H1 (cell line): ENCODE measurements around the gene TBRG4. TPM values are rescaled to one million over a fixed set of nuclear protein-coding genes. Genes with fewer than 3 reads are reported as not detected.

Experiments
- CTCF ChIA-PET: fragments of 300-600 bp; sonication (Branson Sonifier 250); formaldehyde crosslinking; loops from one replicate; lab custom pipeline; 2021; ENCODE audit not compliant: partially characterized antibody; lab: Charles Lee
- POLR2A ChIA-PET: fragments of 300-600 bp; sonication (Branson Sonifier 250); formaldehyde crosslinking; loops from one replicate; lab custom pipeline; 2021; ENCODE audit warnings: inconsistent platforms; ENCODE audit not compliant: partially characterized antibody; lab: Charles Lee
- DNase-seq, 2 experiments: peaks; one replicate each; pipeline versions ENCODE4 v3.0.0 to v3.0.0-alpha.2; 2010 to 2022; ENCODE audit warnings: low spot score in 2 of 2, low read depth in 1 of 2, mixed read lengths in 1 of 2
- FAIRE-seq: peaks from 2 replicates; lab custom pipeline; 2011; peaks lifted over from hg19 to GRCh38; lab: Jason Lieb, UNC
- H2AFZ ChIP-seq: 2 replicates; pipeline ENCODE4 v1.8.1; 2012; ENCODE audit warnings: low read length, inconsistent platforms
- H2AK5ac ChIP-seq: 2 replicates; pipeline ENCODE4 v1.6.1; 2013; ENCODE audit warnings: low read depth, low read length
- H2BK120ac ChIP-seq: replicated peaks from 2 replicates; pipeline ENCODE3; 2013; ENCODE audit warnings: low read depth, low read length, inconsistent platforms
- H2BK12ac ChIP-seq: 2 replicates; pipeline ENCODE4 v1.6.1; 2013; ENCODE audit warnings: low read depth, low read length
- H2BK15ac ChIP-seq: 2 replicates; pipeline ENCODE4 v1.6.1; 2013; ENCODE audit warnings: low read length
- H2BK20ac ChIP-seq: 2 replicates; pipeline ENCODE4 v1.6.1; 2013; ENCODE audit warnings: low read length
- H2BK5ac ChIP-seq: 2 replicates; pipeline ENCODE4 v1.6.1; 2013; ENCODE audit warnings: low read depth, low read length
- H3K14ac ChIP-seq: 2 replicates; pipeline ENCODE4 v1.6.1; 2013; ENCODE audit warnings: inconsistent platforms; ENCODE audit not compliant: insufficient read length
- H3K18ac ChIP-seq: 2 replicates; pipeline ENCODE4 v1.6.1; 2013; ENCODE audit warnings: low read length; ENCODE audit errors: extremely low read depth
- H3K23ac ChIP-seq: 2 replicates; pipeline ENCODE4 v1.6.1; 2013; ENCODE audit warnings: inconsistent platforms; ENCODE audit not compliant: insufficient read length
- H3K23me2 ChIP-seq: 2 replicates; pipeline ENCODE4 v1.6.1; 2013; ENCODE audit warnings: low read depth, low read length
- H3K27ac ChIP-seq: 2 replicates; pipeline ENCODE4 v1.6.1; 2011; ENCODE audit warnings: low read depth, low read length, inconsistent platforms
- H3K27me3 ChIP-seq, 4 experiments: replicated peaks in 1 of 4; 1 replicate in 1 of 4; 2 replicates in 3 of 4; pipeline versions ENCODE4 v1.6.1 to v1.8.1; 2011 to 2013; ENCODE audit warnings: low read length in 3 of 4, mild to moderate bottlenecking in 3 of 4, inconsistent platforms in 2 of 4, mixed read lengths in 2 of 4, moderate library complexity in 1 of 4; ENCODE audit not compliant: control insufficient read depth in 3 of 4, insufficient read depth in 3 of 4; ENCODE audit errors: extremely low read depth in 1 of 4
- H3K36me3 ChIP-seq, 4 experiments: 2 replicates each; pipeline versions ENCODE4 v1.6.1 to v1.8.1; 2011 to 2013; ENCODE audit warnings: mild to moderate bottlenecking in 4 of 4, low read length in 3 of 4, moderate library complexity in 2 of 4, control low read depth in 1 of 4, inconsistent platforms in 1 of 4; ENCODE audit not compliant: insufficient read depth in 4 of 4, control insufficient read depth in 2 of 4
- H3K4ac ChIP-seq: replicated peaks from 2 replicates; pipeline ENCODE3; 2013; ENCODE audit warnings: low read length, low read depth, mixed read lengths, inconsistent platforms; ENCODE audit not compliant: insufficient read length
- H3K4me1 ChIP-seq, 4 experiments: replicated peaks in 1 of 4; 1 replicate in 1 of 4; 2 replicates in 3 of 4; pipeline versions ENCODE4 v1.6.1 to v1.8.1; 2011 to 2013; ENCODE audit warnings: low read length in 3 of 4, inconsistent platforms in 2 of 4, mixed read lengths in 1 of 4; ENCODE audit not compliant: insufficient read depth in 4 of 4, control insufficient read depth in 3 of 4
- H3K4me2 ChIP-seq, 2 experiments: 2 replicates each; pipeline versions ENCODE4 v1.6.1 to v1.8.1; 2011 to 2013; ENCODE audit warnings: low read depth in 2 of 2, low read length in 2 of 2, control low read depth in 1 of 2, inconsistent platforms in 1 of 2, mild to moderate bottlenecking in 1 of 2; ENCODE audit not compliant: insufficient read depth in 1 of 2
- H3K4me3 ChIP-seq, 4 experiments: fragments of 200-600, 300-600 bp in 1 of 4; sonication (generic), shearing (Covaris generic), sonication (Bioruptor Twin) in 1 of 4; 2 replicates each; pipeline versions ENCODE4 v1.5.1 to v1.8.1; 2011 to 2016; ENCODE audit warnings: low read length in 4 of 4, low read depth in 3 of 4, control low read depth in 2 of 4, inconsistent platforms in 2 of 4, mild to moderate bottlenecking in 2 of 4, mixed read lengths in 1 of 4, moderate library complexity in 1 of 4; ENCODE audit not compliant: insufficient read depth in 2 of 4; ENCODE audit errors: extremely low read depth in 1 of 4
- H3K56ac ChIP-seq: replicated peaks from 2 replicates; pipeline ENCODE3; 2013; ENCODE audit warnings: low read depth, mild to moderate bottlenecking, mixed read lengths, low read length, inconsistent platforms; ENCODE audit not compliant: insufficient read length
- H3K79me1 ChIP-seq: 2 replicates; pipeline ENCODE4 v1.6.1; 2013; ENCODE audit warnings: low read depth, low read length, control low read depth
- H3K79me2 ChIP-seq, 2 experiments: 2 replicates each; pipeline versions ENCODE4 v1.6.1 to v1.8.1; 2012 to 2013; ENCODE audit warnings: low read length in 2 of 2, mild to moderate bottlenecking in 2 of 2, inconsistent platforms in 1 of 2; ENCODE audit not compliant: insufficient read depth in 2 of 2, control insufficient read depth in 1 of 2
- H3K9ac ChIP-seq, 4 experiments: replicated peaks in 1 of 4; 1 replicate in 1 of 4; 2 replicates in 3 of 4; pipeline versions ENCODE4 v1.6.1 to v1.8.1; 2011 to 2013; ENCODE audit warnings: low read depth in 3 of 4, low read length in 3 of 4, control low read depth in 2 of 4, mild to moderate bottlenecking in 2 of 4, moderate library complexity in 2 of 4, inconsistent platforms in 1 of 4; ENCODE audit errors: extremely low read depth in 1 of 4
- H3K9me3 ChIP-seq, 2 experiments: 2 replicates each; pipeline versions ENCODE4 v1.6.1 to v1.8.1; 2012 to 2013; ENCODE audit warnings: mild to moderate bottlenecking in 2 of 2, moderate library complexity in 2 of 2, control low read depth in 1 of 2, inconsistent platforms in 1 of 2, low read depth in 1 of 2, low read length in 1 of 2, mixed read lengths in 1 of 2; ENCODE audit not compliant: insufficient read depth in 2 of 2
- H4K20me1 ChIP-seq, 2 experiments: replicated peaks in 1 of 2; 2 replicates each; pipeline versions ENCODE3 to v1.8.1; 2011 to 2013; ENCODE audit warnings: inconsistent platforms in 2 of 2, low read length in 2 of 2, mild to moderate bottlenecking in 1 of 2; ENCODE audit not compliant: insufficient read depth in 2 of 2, control insufficient read depth in 1 of 2
- H4K5ac ChIP-seq: 2 replicates; pipeline ENCODE4 v1.6.1; 2013; ENCODE audit warnings: low read length, low read depth, mixed read lengths, inconsistent platforms; ENCODE audit not compliant: insufficient read length
- H4K8ac ChIP-seq: 2 replicates; pipeline ENCODE4 v1.8.0; 2013; ENCODE audit warnings: mild to moderate bottlenecking, moderate library complexity, low read length, inconsistent platforms; ENCODE audit not compliant: insufficient read depth; ENCODE audit errors: extremely low read depth
- H4K91ac ChIP-seq: replicated peaks from 2 replicates; pipeline ENCODE3; 2013; ENCODE audit warnings: low read length, mixed read lengths, inconsistent platforms; ENCODE audit not compliant: insufficient read length
- CREB1 ChIP-seq: IDR thresholded peaks from 2 replicates; pipeline ENCODE4 v1.6.1; 2012; ENCODE audit warnings: inconsistent platforms
- EP300 ChIP-seq, 2 experiments: IDR thresholded peaks; 1 replicate in 1 of 2; 2 replicates in 1 of 2; pipeline ENCODE4 v1.6.1; 2011 to 2012; ENCODE audit warnings: low read depth in 2 of 2, low read length in 2 of 2, mild to moderate bottlenecking in 2 of 2, borderline replicate concordance in 1 of 2, inconsistent platforms in 1 of 2, moderate library complexity in 1 of 2
- EZH2 ChIP-seq: fragments of 200-600 bp; sonication (generic); IDR thresholded peaks from 2 replicates; pipeline ENCODE4 v1.7.1; 2012; ENCODE audit warnings: low read depth, mild to moderate bottlenecking, moderate library complexity, low read length, inconsistent platforms; ENCODE audit not compliant: severe bottlenecking
- KDM4A ChIP-seq: IDR thresholded peaks from one replicate; pipeline ENCODE4 v1.7.1; 2012; ENCODE audit warnings: low read depth, mild to moderate bottlenecking, moderate library complexity, low read length, inconsistent platforms; ENCODE audit not compliant: severe bottlenecking
- POLR2A ChIP-seq, 2 experiments: IDR thresholded peaks; 1 replicate in 1 of 2; 2 replicates in 1 of 2; pipeline ENCODE4 v1.6.1; 2011; ENCODE audit warnings: low read depth in 2 of 2, low read length in 2 of 2, mild to moderate bottlenecking in 2 of 2; ENCODE audit errors: control extremely low read depth in 1 of 2
- RBBP5 ChIP-seq: IDR thresholded peaks from 2 replicates; pipeline ENCODE4 v1.7.1; 2012; ENCODE audit warnings: low read depth, mild to moderate bottlenecking, inconsistent platforms, low read length, moderate library complexity, borderline replicate concordance
- SIN3A ChIP-seq, 2 experiments: IDR thresholded peaks in 1 of 2; conservative IDR thresholded peaks in 1 of 2; 2 replicates each; pipeline ENCODE4 v1.6.1; 2011 to 2012; ENCODE audit warnings: low read length in 2 of 2, improper control_type of control experiment in 1 of 2, low read depth in 1 of 2, mild to moderate bottlenecking in 1 of 2
- WGBS, 2 experiments: shearing (Covaris generic) in 1 of 2; methylation state at CpG; one replicate each; pipeline versions ENCODE4 v1.1.6 to v1.1.7; 2013 to 2015; ENCODE audit warnings: low lambda C conversion rate in 2 of 2, mixed read lengths in 2 of 2, inconsistent platforms in 1 of 2, low coverage in 1 of 2, missing lambda C conversion rate in 1 of 2; ENCODE audit not compliant: insufficient replicate concordance in 2 of 2, insufficient coverage in 1 of 2, insufficient read length in 1 of 2; ENCODE audit errors: extremely low coverage in 1 of 2, missing lambda C conversion rate in 1 of 2; 5-methylcytosine and 5-hydroxymethylcytosine counted together
- polyA plus RNA-seq, 7 experiments: library from polyadenylated mRNA; depleted of rRNA in 3 of 7; stranded (reverse) in 5 of 7; unstranded in 2 of 7; fragments of >200 nt in 5 of 7; fragments of 200-250 nt in 2 of 7; gene quantifications; 1 replicate in 5 of 7; 2 replicates in 1 of 7; 4 replicates in 1 of 7; pipeline versions ENCODE4 v1.2.1 to v1.2.3, GENCODE V29; 2011 to 2013; ENCODE audit warnings: missing spikeins in 2 of 7, mixed read lengths in 2 of 7
- total RNA-seq: library from RNA; stranded (reverse); fragmentation: NEBNext Ultra II Directional; extraction: Animal tissue kit (Norgen Biotek cat#: 25700); gene quantifications from 2 replicates; pipeline ENCODE4 v1.2.1, GENCODE V29; 2021

TBRG4 gene
- total and polyA plus RNA-seq, 2 of the 8 experiments (the other 6 are each of a cell fraction or from before 2014, with no cell fraction given) = 110 to 137 TPM

DNA sequence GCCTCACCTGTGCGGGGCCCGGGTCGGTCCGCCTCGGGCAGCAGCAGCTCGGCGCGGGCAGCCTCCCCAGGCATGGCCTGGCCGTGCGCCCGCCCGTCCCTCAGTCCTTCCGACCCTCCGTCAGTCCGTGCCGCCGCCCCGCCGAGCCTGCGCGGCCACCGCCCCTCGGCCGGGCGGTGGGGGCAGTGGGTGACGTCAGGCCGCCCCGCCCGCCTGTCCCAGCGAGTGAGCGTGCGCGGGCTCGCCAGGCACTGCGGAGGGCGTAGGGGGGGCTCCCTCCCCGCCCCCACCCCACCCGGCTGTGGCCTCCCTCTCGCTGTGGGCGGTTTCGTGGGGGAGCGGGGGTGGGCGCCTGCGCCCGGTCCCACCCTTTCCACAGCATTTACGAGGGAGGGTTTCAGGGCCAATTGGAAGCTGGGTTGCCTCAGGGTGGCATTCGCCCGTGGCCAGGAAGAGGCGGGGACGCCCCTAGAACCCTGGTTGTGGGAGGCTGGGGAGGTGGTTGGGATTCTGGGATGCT, 22.6 kb downstream of the TBRG4 start, which contains the start of gene NACAD:
Gene NACAD, minus strand, starts transcription at position 149 of the 520 bp plus-strand sequence. Its CDS starts 75 bp downstream, at position 74.
- 3% methylated on average over 8 of the region's 50 CpGs; no CpG with 5 or more reads in 1 of the 2 experiments for WGBS, 2 experiments
- Histone ChIP-seq H3K18ac (no peak within 1 kb of the TSS; the same call in 1 of the 2 replicates), H2BK15ac (no peak within 1 kb of the TSS), H2BK120ac (no peak within 1 kb of the TSS), H4K91ac (peak within 1 kb of the TSS; percentile 8), H2AFZ (peak within 1 kb of the TSS; percentile 86), H2BK12ac (no peak within 1 kb of the TSS), H3K27ac (no peak within 1 kb of the TSS), H3K27me3 (peaks cover 0 to 15% (median 10%) of the 10 kb centered on the region in 4 experiments; a peak in 5 of 7 replicates), H4K8ac (peak within 1 kb of the TSS; percentile 90), H3K14ac (no peak within 1 kb of the TSS), H2BK20ac (no peak within 1 kb of the TSS), H3K79me1 (no peaks in the 10 kb centered on the region), H3K9ac (peak within 1 kb of the TSS in 1 of 4 experiments; percentile 22; a peak in 1 of 7 replicates), H2BK5ac (no peak within 1 kb of the TSS; the same call in 1 of the 2 replicates), H3K79me2 (no peaks in the 10 kb centered on the region), H3K23me2 (peaks cover 2% of the 10 kb centered on the region; the same call in 1 of the 2 replicates), H3K4ac (no peak within 1 kb of the TSS), H3K56ac (no peak within 1 kb of the TSS), H3K9me3 (no peaks in the 10 kb centered on the region), H3K4me1 (peaks cover 2 to 11% (median 6%) of the 10 kb centered on the region in 4 experiments; a peak in 5 of 7 replicates), H3K23ac (no peak within 1 kb of the TSS), H4K20me1 (peaks cover 0 to 3% of the 10 kb centered on the region in 2 experiments), H3K4me2 (peak within 1 kb of the TSS; percentile 59 to 88), H3K4me3 (peak within 1 kb of the TSS; percentile 53 to 75 (median 57)), H4K5ac (no peak within 1 kb of the TSS), H2AK5ac (no peak within 1 kb of the TSS), H3K36me3 (no peaks in the 10 kb centered on the region)
- TF ChIP-seq CREB1 = peak; percentile 74; the same call in 1 of the 2 replicates
- TF ChIP-seq EP300 (IDR thresholded peaks at IDR 0.05; ENCODE audit: borderline replicate concordance in 1 of 2, low read depth in 2 of 2, low read length in 2 of 2) = no peak
- TF ChIP-seq KDM4A = peak; percentile 84
- no peak for TF ChIP-seq EZH2
- peak in 1 of 2 experiments; percentile 35; a peak in 1 of 4 replicates for TF ChIP-seq SIN3A (conservative IDR thresholded peaks at IDR 0.05 in 1 of 2, IDR thresholded peaks at IDR 0.05 in 1 of 2; ENCODE audit: low read depth in 1 of 2, low read length in 2 of 2)
- TF ChIP-seq POLR2A (IDR thresholded peaks at IDR 0.05; ENCODE audit: control extremely low read depth in 1 of 2, low read depth in 2 of 2, low read length in 2 of 2) = no peak
- TF ChIP-seq RBBP5 = peak; percentile 80; the same call in 1 of the 2 replicates
- ChIA-PET POLR2A (interaction anchor here (1.0 to 3.0 kb wide), 6 partner anchors 8 to 89 kb away, joined by 3 to 11 read pairs (median 6); partner anchors contain the start of genes CCM2 and TBRG4), CTCF (interaction anchor here (1.2 to 1.7 kb wide), 2 partner anchors 47 to 115 kb away, joined by 3 to 7 read pairs; no protein-coding TSS in a partner anchor)
- FAIRE-seq (no peak), DNase-seq (peak in 1 of 2 experiments; percentile 81)
